SK-N-SH (cell line): ENCODE measurements around the gene CDCP1. TPM values are rescaled to one million over a fixed set of nuclear protein-coding genes. Genes with fewer than 3 reads are reported as not detected.
A peak's percentile ranks its signal among the peaks of the same experiment; 100 is the strongest.

ENCODE experiments used
- CTCF ChIA-PET: fragments of 300-600, 350-600 bp; formaldehyde crosslinking; extraction: SDS; loops from one replicate; lab custom pipeline; 2021; lab: Yijun Ruan, JAX
- POLR2A ChIA-PET: fragments of 350-600 bp; sonication (Branson Sonifier 250); formaldehyde crosslinking; extraction: SDS; loops from one replicate; lab custom pipeline; 2020; ENCODE audit warnings: antibody characterized with exemption, inconsistent platforms; lab: Yijun Ruan, JAX
- DNase-seq: peaks from one replicate; pipeline ENCODE4 v3.0.0; 2012
- H2AFZ ChIP-seq: fragments of 200-600 bp; sonication (generic); 2 replicates; pipeline ENCODE4 v1.8.1; 2016; ENCODE audit warnings: antibody characterized with exemption, mild to moderate bottlenecking, low read depth
- H3F3A ChIP-seq: fragments of 200-600 bp; sonication (generic); replicated peaks from 2 replicates; pipeline ENCODE3; 2016; ENCODE audit warnings: antibody characterized with exemption, mild to moderate bottlenecking; ENCODE audit not compliant: insufficient read depth
- H3K27ac ChIP-seq, 2 experiments: fragments of 200-500 bp in 1 of 2; fragments of 200-600 bp in 1 of 2; sonication (Bioruptor generic) in 1 of 2; sonication (generic), shearing (Covaris generic) in 1 of 2; 2 replicates each; pipeline versions ENCODE4 v1.5.1 to v1.6.1; 2014 to 2016; ENCODE audit warnings: low read depth in 2 of 2, inconsistent platforms in 1 of 2, low read length in 1 of 2, mild to moderate bottlenecking in 1 of 2, mixed read lengths in 1 of 2
- H3K27me3 ChIP-seq: fragments of 200-600 bp; sonication (generic), shearing (Covaris generic); 2 replicates; pipeline ENCODE4 v1.6.1; 2016; ENCODE audit warnings: mixed run types; ENCODE audit not compliant: insufficient read depth
- H3K36me3 ChIP-seq, 2 experiments: fragments of 200-500 bp in 1 of 2; fragments of 200-600 bp in 1 of 2; sonication (Bioruptor generic) in 1 of 2; sonication (generic) in 1 of 2; replicated peaks in 1 of 2; 2 replicates each; pipeline versions ENCODE3 to v1.5.1; 2014 to 2016; ENCODE audit warnings: low read length in 1 of 2, mild to moderate bottlenecking in 1 of 2; ENCODE audit not compliant: insufficient read depth in 2 of 2, control insufficient read depth in 1 of 2
- H3K4me1 ChIP-seq, 2 experiments: fragments of 200-500 bp in 1 of 2; fragments of 200-600 bp in 1 of 2; sonication (Bioruptor generic) in 1 of 2; sonication (generic), shearing (Covaris generic) in 1 of 2; 2 replicates each; pipeline versions ENCODE4 v1.5.1 to v1.6.1; 2014 to 2016; ENCODE audit warnings: low read depth in 1 of 2, low read length in 1 of 2, mixed run types in 1 of 2; ENCODE audit not compliant: insufficient read depth in 2 of 2, control insufficient read depth in 1 of 2
- H3K4me2 ChIP-seq: fragments of 200-600 bp; sonication (generic), shearing (Covaris generic); 2 replicates; pipeline ENCODE4 v1.6.1; 2017; ENCODE audit warnings: mixed run types
- H3K4me3 ChIP-seq, 2 experiments: fragments of 200-500 bp in 1 of 2; fragments of 200-600 bp in 1 of 2; sonication (Bioruptor generic) in 1 of 2; sonication (generic), shearing (Covaris generic) in 1 of 2; 2 replicates each; pipeline versions ENCODE4 v1.5.1 to v1.8.1; 2014 to 2016; ENCODE audit warnings: low read depth in 2 of 2, inconsistent platforms in 1 of 2, low read length in 1 of 2, mild to moderate bottlenecking in 1 of 2, mixed read lengths in 1 of 2, moderate library complexity in 1 of 2
- H3K79me2 ChIP-seq: fragments of 200-600 bp; sonication (generic); 2 replicates; pipeline ENCODE4 v1.8.1; 2017; ENCODE audit warnings: mild to moderate bottlenecking; ENCODE audit not compliant: insufficient read depth
- H3K9ac ChIP-seq: fragments of 200-600 bp; sonication (generic); 2 replicates; pipeline ENCODE4 v1.6.1; 2017; ENCODE audit warnings: mixed run types
- H3K9me2 ChIP-seq: fragments of 200-600 bp; sonication (generic); 2 replicates; pipeline ENCODE4 v1.6.1; 2017; ENCODE audit warnings: mixed run types
- H3K9me3 ChIP-seq: fragments of 200-600 bp; sonication (generic); 2 replicates; pipeline ENCODE4 v1.6.1; 2017; ENCODE audit warnings: mixed run types, mild to moderate bottlenecking, moderate library complexity
- H4K20me1 ChIP-seq: fragments of 200-600 bp; sonication (generic); 2 replicates; pipeline ENCODE4 v1.6.1; 2017; ENCODE audit warnings: mild to moderate bottlenecking, mixed run types; ENCODE audit not compliant: insufficient read depth
- CHD2 ChIP-seq: fragments of 150-350 bp; IDR thresholded peaks from 2 replicates; pipeline ENCODE4 v1.6.1; 2018; ENCODE audit warnings: low read length; ENCODE audit not compliant: partially characterized antibody
- EZH2phosphoT487 ChIP-seq: fragments of 200-600 bp; sonication (generic); IDR thresholded peaks from 2 replicates; pipeline ENCODE4 v1.6.1; 2017; ENCODE audit warnings: low read depth, mixed run types, mild to moderate bottlenecking, antibody characterized with exemption, moderate library complexity, borderline replicate concordance
- FOSL2 ChIP-seq: IDR thresholded peaks from 2 replicates; pipeline ENCODE4 v1.4.0; 2012; ENCODE audit warnings: low read depth, mild to moderate bottlenecking, moderate library complexity, borderline replicate concordance
- GATA2 ChIP-seq: sonication (generic); formaldehyde crosslinking; IDR thresholded peaks from 2 replicates; pipeline ENCODE4 v1.5.0; 2020; ENCODE audit warnings: mild to moderate bottlenecking, missing genetic modification reagents
- JUND ChIP-seq: IDR thresholded peaks from 2 replicates; pipeline ENCODE4 v1.4.0; 2012
- MEF2A ChIP-seq: IDR thresholded peaks from 2 replicates; pipeline ENCODE4 v1.4.0; 2012; ENCODE audit warnings: low read depth, borderline replicate concordance
- NFIC ChIP-seq: IDR thresholded peaks from 2 replicates; pipeline ENCODE4 v1.4.0; 2012; ENCODE audit warnings: borderline replicate concordance
- RCOR1 ChIP-seq: fragments of 150-350 bp; IDR thresholded peaks from 2 replicates; pipeline ENCODE4 v1.6.1; 2017; ENCODE audit warnings: antibody characterized with exemption, low read length
- SMC3 ChIP-seq: IDR thresholded peaks from 2 replicates; pipeline ENCODE4 v1.6.1; 2012; ENCODE audit warnings: low read depth, low read length, improper control_type of control experiment
- TCF12 ChIP-seq: IDR thresholded peaks from 2 replicates; pipeline ENCODE4 v1.4.0; 2012
- YY1 ChIP-seq: IDR thresholded peaks from 2 replicates; pipeline ENCODE4 v1.4.0; 2012; ENCODE audit warnings: low read depth, mild to moderate bottlenecking
- WGBS: methylation state at CpG from one replicate; pipeline ENCODE4 v1.1.6; 2017; ENCODE audit warnings: low lambda C conversion rate; 5-methylcytosine and 5-hydroxymethylcytosine counted together
- polyA plus RNA-seq, 3 experiments: library from polyadenylated mRNA; depleted of rRNA; stranded (reverse); fragments of >200 nt; gene quantifications; 2 replicates each; pipeline ENCODE4 v1.2.3, GENCODE V29; 2012
- TF ChIP-seq, protein P1 (sequence below): fragments of 200-600 bp; sonication (generic); IDR thresholded peaks from 2 replicates; pipeline ENCODE4 v1.6.1; 2017; ENCODE audit warnings: antibody characterized with exemption, mild to moderate bottlenecking, moderate library complexity
- TF ChIP-seq, protein P2 (sequence below): IDR thresholded peaks from 2 replicates; pipeline ENCODE4 v1.4.0; 2012; ENCODE audit warnings: low read depth
- TF ChIP-seq, protein P3 (sequence below): IDR thresholded peaks from 2 replicates; pipeline ENCODE4 v1.6.1; 2012; ENCODE audit warnings: mild to moderate bottlenecking, low read depth, low read length, moderate library complexity

The CDCP1 gene
- polyA plus RNA-seq, 1 of the 3 experiments (the other 2 are of a cell fraction) = 3.6 TPM

DNA sequence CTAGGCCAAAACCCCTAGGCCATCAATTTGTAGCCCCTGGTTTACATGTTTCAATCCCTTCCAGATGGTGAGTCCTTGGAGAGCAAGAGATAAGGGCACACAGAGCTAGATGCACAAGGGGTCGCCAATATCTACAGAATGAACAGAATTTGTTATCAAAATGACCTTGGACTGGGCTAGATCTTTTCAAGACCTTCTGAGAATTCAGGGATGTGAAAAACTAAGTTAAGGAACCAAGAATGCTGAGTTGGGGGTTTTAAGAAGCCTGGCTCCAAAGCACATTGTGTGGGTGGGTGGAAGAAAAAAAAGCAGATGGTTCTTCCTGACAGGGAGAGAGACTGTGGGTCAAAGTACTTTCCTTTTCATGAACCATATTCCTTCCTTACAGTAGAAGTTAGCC lies 10.2 kb downstream of the CDCP1 start:
- H3F3A ChIP-seq = no peaks in the 10 kb centered on the region
- DNase-seq = no peak
- H4K20me1 ChIP-seq = no peaks in the 10 kb centered on the region
- TF ChIP-seq CHD2 = no peak
- TF ChIP-seq NFIC = no peak
- no peak for TF ChIP-seq JUND
- TF ChIP-seq RCOR1 = no peak
- no peak for TF ChIP-seq YY1
- TF ChIP-seq, protein P1, sequence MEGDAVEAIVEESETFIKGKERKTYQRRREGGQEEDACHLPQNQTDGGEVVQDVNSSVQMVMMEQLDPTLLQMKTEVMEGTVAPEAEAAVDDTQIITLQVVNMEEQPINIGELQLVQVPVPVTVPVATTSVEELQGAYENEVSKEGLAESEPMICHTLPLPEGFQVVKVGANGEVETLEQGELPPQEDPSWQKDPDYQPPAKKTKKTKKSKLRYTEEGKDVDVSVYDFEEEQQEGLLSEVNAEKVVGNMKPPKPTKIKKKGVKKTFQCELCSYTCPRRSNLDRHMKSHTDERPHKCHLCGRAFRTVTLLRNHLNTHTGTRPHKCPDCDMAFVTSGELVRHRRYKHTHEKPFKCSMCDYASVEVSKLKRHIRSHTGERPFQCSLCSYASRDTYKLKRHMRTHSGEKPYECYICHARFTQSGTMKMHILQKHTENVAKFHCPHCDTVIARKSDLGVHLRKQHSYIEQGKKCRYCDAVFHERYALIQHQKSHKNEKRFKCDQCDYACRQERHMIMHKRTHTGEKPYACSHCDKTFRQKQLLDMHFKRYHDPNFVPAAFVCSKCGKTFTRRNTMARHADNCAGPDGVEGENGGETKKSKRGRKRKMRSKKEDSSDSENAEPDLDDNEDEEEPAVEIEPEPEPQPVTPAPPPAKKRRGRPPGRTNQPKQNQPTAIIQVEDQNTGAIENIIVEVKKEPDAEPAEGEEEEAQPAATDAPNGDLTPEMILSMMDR = no peak
- TF ChIP-seq FOSL2 = no peak
- no peak for TF ChIP-seq SMC3
- TF ChIP-seq, protein P2, sequence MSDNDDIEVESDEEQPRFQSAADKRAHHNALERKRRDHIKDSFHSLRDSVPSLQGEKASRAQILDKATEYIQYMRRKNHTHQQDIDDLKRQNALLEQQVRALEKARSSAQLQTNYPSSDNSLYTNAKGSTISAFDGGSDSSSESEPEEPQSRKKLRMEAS = no peak
- no peak for TF ChIP-seq MEF2A
- no peak for TF ChIP-seq EZH2phosphoT487
- TF ChIP-seq TCF12 = no peak
- no peak for TF ChIP-seq GATA2 (CRISPR knock-in tag)
- TF ChIP-seq, protein P3, sequence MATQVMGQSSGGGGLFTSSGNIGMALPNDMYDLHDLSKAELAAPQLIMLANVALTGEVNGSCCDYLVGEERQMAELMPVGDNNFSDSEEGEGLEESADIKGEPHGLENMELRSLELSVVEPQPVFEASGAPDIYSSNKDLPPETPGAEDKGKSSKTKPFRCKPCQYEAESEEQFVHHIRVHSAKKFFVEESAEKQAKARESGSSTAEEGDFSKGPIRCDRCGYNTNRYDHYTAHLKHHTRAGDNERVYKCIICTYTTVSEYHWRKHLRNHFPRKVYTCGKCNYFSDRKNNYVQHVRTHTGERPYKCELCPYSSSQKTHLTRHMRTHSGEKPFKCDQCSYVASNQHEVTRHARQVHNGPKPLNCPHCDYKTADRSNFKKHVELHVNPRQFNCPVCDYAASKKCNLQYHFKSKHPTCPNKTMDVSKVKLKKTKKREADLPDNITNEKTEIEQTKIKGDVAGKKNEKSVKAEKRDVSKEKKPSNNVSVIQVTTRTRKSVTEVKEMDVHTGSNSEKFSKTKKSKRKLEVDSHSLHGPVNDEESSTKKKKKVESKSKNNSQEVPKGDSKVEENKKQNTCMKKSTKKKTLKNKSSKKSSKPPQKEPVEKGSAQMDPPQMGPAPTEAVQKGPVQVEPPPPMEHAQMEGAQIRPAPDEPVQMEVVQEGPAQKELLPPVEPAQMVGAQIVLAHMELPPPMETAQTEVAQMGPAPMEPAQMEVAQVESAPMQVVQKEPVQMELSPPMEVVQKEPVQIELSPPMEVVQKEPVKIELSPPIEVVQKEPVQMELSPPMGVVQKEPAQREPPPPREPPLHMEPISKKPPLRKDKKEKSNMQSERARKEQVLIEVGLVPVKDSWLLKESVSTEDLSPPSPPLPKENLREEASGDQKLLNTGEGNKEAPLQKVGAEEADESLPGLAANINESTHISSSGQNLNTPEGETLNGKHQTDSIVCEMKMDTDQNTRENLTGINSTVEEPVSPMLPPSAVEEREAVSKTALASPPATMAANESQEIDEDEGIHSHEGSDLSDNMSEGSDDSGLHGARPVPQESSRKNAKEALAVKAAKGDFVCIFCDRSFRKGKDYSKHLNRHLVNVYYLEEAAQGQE = no peak
- ChIA-PET POLR2A (no interaction called here), CTCF (interaction anchor here (1.1 to 1.5 kb wide), 3 partner anchors 9 to 74 kb away, joined by 3 to 4 read pairs (median 3); no protein-coding TSS in a partner anchor)
- peak overlapping the region in 1 of 2 experiments; percentile 83; a peak in 1 of 4 replicates for H3K27ac ChIP-seq
- 89% methylated on average over 1 of the region's 1 CpG for WGBS
- H3K4me2 ChIP-seq = no peak overlapping the region
- H3K9ac ChIP-seq = no peak overlapping the region
- H3K4me1 ChIP-seq = peaks cover 0 to 11% of the 10 kb centered on the region in 2 experiments; a peak in 1 of 4 replicates
- no peaks in the 10 kb centered on the region for H3K9me2 ChIP-seq
- H3K36me3 ChIP-seq = no peaks in the 10 kb centered on the region
- no peaks in the 10 kb centered on the region for H3K79me2 ChIP-seq
- H3K9me3 ChIP-seq = no peaks in the 10 kb centered on the region
- peak overlapping the region; percentile 49; the same call in 1 of the 2 replicates for H2AFZ ChIP-seq
- H3K4me3 ChIP-seq = no peak overlapping the region
- H3K27me3 ChIP-seq = no peaks in the 10 kb centered on the region
